ENCODE data around the gene SPRYD7.
"Not testable (repeated sequence)": the region's sequence is repeated elsewhere in the genome, so short reads cannot be mapped to it uniquely, and the experiment has no call there.

Gene SPRYD7

DNA sequence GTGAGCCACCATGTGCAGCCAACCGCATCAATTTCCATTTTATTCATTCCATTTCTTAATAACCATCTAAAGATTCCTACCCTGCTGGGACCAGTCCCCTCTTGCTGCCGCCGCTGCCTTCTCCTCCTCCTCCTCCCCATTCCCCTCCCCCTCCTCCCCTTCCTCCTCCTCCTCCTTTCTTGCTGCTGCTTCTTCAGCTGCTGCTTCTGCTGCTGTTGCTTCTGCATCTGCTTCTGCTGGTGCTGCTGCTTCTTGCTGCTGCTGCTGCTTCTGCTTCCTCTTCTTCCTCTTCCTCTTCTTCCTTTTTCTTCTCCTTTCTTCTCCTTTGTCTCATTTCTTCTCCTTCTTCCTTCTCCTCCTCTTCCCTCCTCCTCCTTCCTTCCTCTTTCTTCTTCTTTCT is 20.0 kb upstream of the SPRYD7 start:
- Histone ChIP-seq H3K4me1 (ENCODE audit: control insufficient read depth in 5 of 5, insufficient read depth in 5 of 5, low read length in 5 of 5) (peaks cover 0 to 5% (median 0%) of the 10 kb centered on the region in 5 donors), H3K36me3 (ENCODE audit: control insufficient read depth in 5 of 5, insufficient read depth in 5 of 5, low read length in 5 of 5) (no peaks in the 10 kb centered on the region), H3K4me3 (ENCODE audit: low read depth in 1 of 5, low read length in 5 of 5) (no peak overlapping the region), H3K9ac (ENCODE audit: low read length in 5 of 5) (no peak overlapping the region), H3K27ac (ENCODE audit: low read depth, low read length) (no peak overlapping the region), H3K27me3 (ENCODE audit: control insufficient read depth in 5 of 5, insufficient read depth in 4 of 5, low read length in 5 of 5) (no peaks in the 10 kb centered on the region), H3K9me3 (ENCODE audit: control insufficient read depth in 5 of 5, low read length in 5 of 5) (no peaks in the 10 kb centered on the region)

DNA sequence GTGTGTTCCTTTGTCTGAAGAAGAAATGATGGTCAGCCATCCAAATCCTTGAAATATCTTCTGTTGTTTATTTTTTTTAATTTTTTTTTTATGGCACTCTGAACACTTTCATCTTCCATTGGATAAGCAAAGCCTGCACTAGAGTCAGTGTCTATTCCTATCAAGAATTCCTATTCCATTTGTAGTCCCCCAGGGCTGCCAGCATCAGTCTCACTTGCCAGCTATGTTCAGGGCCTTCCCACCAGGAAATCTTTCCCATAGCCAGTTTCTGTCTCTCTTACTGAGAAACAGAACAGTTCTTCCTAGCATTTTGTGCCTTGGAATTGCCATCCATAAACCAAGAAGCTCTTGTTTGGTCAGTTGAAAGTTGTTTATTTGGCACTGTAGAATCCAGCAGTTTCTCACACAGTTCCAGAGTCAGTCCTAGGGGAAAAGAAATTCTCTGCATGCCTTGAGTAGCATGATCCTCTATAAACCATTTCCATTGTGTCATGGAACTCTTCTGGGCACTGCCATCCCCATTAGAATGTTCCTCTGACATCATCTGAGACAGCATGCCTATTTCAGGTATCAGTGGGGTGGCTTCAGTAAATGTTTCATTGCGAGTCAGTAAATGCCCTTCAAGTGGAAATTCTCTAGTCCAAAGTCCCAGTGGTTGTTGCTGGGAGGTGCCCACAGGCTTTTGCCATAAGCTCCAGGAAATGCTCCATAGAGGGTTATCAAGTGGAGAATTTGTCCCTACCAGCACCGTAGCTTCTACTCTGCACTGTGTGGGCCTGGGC is 18.7 kb upstream of the SPRYD7 start:
- Histone ChIP-seq H3K4me1 (ENCODE audit: control insufficient read depth in 5 of 5, insufficient read depth in 5 of 5, low read length in 5 of 5) (peaks cover 0 to 5% (median 0%) of the 10 kb centered on the region in 5 donors), H3K27me3 (ENCODE audit: control insufficient read depth in 5 of 5, insufficient read depth in 4 of 5, low read length in 5 of 5) (no peaks in the 10 kb centered on the region), H3K9ac (ENCODE audit: low read length in 5 of 5) (no peak overlapping the region), H3K4me3 (ENCODE audit: low read depth in 1 of 5, low read length in 5 of 5) (no peak overlapping the region), H3K27ac (ENCODE audit: low read depth, low read length) (no peak overlapping the region), H3K36me3 (ENCODE audit: control insufficient read depth in 5 of 5, insufficient read depth in 5 of 5, low read length in 5 of 5) (no peaks in the 10 kb centered on the region), H3K9me3 (ENCODE audit: control insufficient read depth in 5 of 5, low read length in 5 of 5) (no peaks in the 10 kb centered on the region)

DNA sequence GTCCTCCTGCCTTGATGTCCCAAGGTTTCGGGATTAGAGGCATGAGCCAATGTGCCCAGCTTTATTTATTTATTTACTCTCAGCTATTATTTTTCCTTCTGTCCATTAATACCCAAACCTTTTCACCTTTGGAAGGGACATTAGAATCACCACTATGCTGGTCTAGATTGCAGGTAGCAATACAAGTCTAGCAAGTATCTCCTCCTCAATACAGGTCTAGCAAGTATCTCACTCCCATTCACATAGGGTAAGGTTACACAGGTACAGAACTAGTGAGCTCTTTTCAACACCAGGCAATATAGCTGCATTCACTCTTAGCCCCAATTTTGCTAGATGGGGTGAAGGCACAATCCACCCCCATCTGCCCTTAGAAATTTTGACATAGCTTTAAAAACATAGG is 17.4 kb upstream of the SPRYD7 start:
- Histone ChIP-seq H3K27ac (ENCODE audit: low read depth, low read length) (no peak overlapping the region), H3K9ac (ENCODE audit: low read length in 5 of 5) (no peak overlapping the region), H3K27me3 (ENCODE audit: control insufficient read depth in 5 of 5, insufficient read depth in 4 of 5, low read length in 5 of 5) (no peaks in the 10 kb centered on the region), H3K9me3 (ENCODE audit: control insufficient read depth in 5 of 5, low read length in 5 of 5) (no peaks in the 10 kb centered on the region), H3K4me1 (ENCODE audit: control insufficient read depth in 5 of 5, insufficient read depth in 5 of 5, low read length in 5 of 5) (peaks cover 0 to 5% (median 0%) of the 10 kb centered on the region in 5 donors), H3K36me3 (ENCODE audit: control insufficient read depth in 5 of 5, insufficient read depth in 5 of 5, low read length in 5 of 5) (no peaks in the 10 kb centered on the region), H3K4me3 (ENCODE audit: low read depth in 1 of 5, low read length in 5 of 5) (no peak overlapping the region)

DNA sequence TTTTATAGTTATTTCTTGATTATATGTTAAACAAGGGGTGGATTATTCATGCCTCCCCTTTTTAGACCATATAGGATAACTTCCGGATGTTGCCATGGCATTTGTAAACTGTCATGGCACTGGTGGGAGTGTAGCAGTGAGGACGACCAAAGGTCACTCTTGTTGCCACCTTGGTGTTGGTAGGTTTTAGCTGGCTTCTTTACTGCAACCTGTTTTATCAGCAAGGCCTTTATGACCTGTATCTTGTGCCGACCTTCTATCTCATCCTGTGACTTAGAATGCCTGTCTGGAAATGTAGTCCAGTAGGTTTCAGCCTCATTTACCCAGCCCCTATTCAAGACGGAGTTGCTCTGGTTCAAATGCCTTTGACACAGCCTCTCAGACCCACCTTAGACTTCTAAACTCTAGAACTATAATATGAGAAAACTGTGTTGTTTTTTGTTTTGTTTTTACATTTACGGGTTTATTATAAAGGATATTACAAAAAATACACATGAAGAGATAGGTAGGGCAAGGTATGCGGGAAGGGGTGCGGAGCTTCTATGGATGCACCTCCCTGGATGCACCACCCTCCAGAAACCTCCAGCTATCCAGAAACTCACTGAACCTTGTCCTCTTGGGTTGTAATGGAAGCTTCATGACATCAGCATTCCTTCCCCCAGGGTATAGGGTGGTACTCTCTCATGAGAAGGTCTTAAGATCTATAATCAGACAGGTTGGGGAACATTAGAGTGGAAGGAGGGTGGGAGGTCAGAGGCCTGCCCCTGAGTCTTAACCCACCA is 15.8 kb upstream of the SPRYD7 start:
- Histone ChIP-seq H3K9me3 (ENCODE audit: control insufficient read depth in 5 of 5, low read length in 5 of 5) (no peaks in the 10 kb centered on the region), H3K4me1 (ENCODE audit: control insufficient read depth in 5 of 5, insufficient read depth in 5 of 5, low read length in 5 of 5) (peaks cover 0 to 5% (median 0%) of the 10 kb centered on the region in 5 donors), H3K36me3 (ENCODE audit: control insufficient read depth in 5 of 5, insufficient read depth in 5 of 5, low read length in 5 of 5) (no peaks in the 10 kb centered on the region), H3K27ac (ENCODE audit: low read depth, low read length) (no peak overlapping the region), H3K27me3 (ENCODE audit: control insufficient read depth in 5 of 5, insufficient read depth in 4 of 5, low read length in 5 of 5) (no peaks in the 10 kb centered on the region), H3K4me3 (ENCODE audit: low read depth in 1 of 5, low read length in 5 of 5) (no peak overlapping the region), H3K9ac (ENCODE audit: low read length in 5 of 5) (no peak overlapping the region)

DNA sequence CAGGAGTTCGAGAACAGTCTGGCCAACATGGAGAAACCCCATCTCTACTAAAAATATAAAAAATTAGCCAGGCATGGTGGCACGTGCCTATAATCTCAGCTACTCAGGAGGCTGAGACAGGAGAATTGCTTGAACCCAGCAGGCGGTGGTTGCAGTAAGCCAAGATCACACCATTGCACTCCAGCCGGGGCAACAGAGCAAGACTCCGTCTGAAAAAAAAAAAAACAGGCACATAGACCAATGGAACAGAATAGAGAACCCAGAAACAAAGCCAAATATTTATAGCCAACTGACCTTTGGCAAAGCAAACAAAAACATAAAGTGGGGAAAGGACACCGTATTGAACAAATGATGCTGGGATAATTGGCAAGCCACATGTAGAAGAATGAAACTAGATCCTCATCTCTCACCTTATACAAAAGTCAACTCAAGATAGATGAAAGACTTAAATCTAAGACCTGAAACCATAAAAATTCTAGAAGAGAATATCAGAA is 12.7 kb upstream of the SPRYD7 start:
- H3K4me3 ChIP-seq (ENCODE audit: low read depth in 1 of 5, low read length in 5 of 5); H3K9ac ChIP-seq (ENCODE audit: low read length in 5 of 5); H3K36me3 ChIP-seq (ENCODE audit: control insufficient read depth in 5 of 5, insufficient read depth in 5 of 5, low read length in 5 of 5); H3K27ac ChIP-seq (ENCODE audit: low read depth, low read length); H3K4me1 ChIP-seq (ENCODE audit: control insufficient read depth in 5 of 5, insufficient read depth in 5 of 5, low read length in 5 of 5); H3K9me3 ChIP-seq (ENCODE audit: control insufficient read depth in 5 of 5, low read length in 5 of 5); H3K27me3 ChIP-seq (ENCODE audit: control insufficient read depth in 5 of 5, insufficient read depth in 4 of 5, low read length in 5 of 5): not testable (repeated sequence)

DNA sequence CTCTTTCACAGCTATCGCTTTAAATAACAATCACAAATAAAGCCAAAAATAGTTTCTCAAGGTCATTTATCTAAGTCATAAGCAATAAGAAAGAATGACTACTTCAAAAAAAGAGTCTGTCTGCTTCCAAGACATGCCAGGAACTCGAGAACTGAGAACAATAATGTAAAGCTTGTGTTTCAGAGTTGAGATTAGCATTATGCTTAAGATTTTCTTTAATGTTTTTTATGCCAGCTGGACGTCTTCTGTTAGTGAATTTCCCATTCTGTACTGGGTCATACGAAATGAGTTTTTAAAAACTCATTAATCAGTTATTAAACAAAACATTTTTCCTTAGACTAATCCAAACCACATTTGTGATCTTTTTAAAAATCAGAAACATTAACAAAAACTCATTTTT is 3.2 kb upstream of the SPRYD7 start:
- no peaks in the 10 kb centered on the region for H3K36me3 ChIP-seq (ENCODE audit: control insufficient read depth in 5 of 5, insufficient read depth in 5 of 5, low read length in 5 of 5)
- peak overlapping the region; percentile 74 for H3K27ac ChIP-seq (ENCODE audit: low read depth, low read length)
- H3K4me3 ChIP-seq (ENCODE audit: low read depth in 1 of 5, low read length in 5 of 5) = no peak overlapping the region
- peaks cover 2 to 38% (median 31%) of the 10 kb centered on the region in 5 donors for H3K4me1 ChIP-seq (ENCODE audit: control insufficient read depth in 5 of 5, insufficient read depth in 5 of 5, low read length in 5 of 5)
- no peaks in the 10 kb centered on the region for H3K9me3 ChIP-seq (ENCODE audit: control insufficient read depth in 5 of 5, low read length in 5 of 5)
- H3K9ac ChIP-seq (ENCODE audit: low read length in 5 of 5) = peak overlapping the region in 2 of 5 donors; percentile 19 to 63
- H3K27me3 ChIP-seq (ENCODE audit: control insufficient read depth in 5 of 5, insufficient read depth in 4 of 5, low read length in 5 of 5) = no peaks in the 10 kb centered on the region

DNA sequence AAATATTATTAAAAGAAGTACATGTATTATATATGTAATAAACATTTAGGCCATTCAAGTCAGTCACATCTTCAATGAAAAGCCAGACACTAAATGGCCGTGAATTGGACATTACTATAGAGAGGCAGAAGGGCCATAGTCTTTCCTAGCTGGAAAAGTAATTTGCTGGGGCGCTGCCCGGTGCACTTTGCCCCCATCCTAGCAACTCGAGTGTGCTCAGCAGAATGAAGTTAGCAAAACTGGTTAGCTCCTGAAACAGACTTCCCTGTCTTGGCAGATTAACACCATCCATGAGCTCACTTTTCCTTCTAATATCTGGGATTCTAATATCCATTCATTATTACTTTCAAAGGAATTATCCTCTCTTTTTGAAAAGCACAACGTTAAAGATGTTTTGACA is 2.8 kb upstream of the SPRYD7 start:
- Histone ChIP-seq H3K36me3 (ENCODE audit: control insufficient read depth in 5 of 5, insufficient read depth in 5 of 5, low read length in 5 of 5) (no peaks in the 10 kb centered on the region), H3K9me3 (ENCODE audit: control insufficient read depth in 5 of 5, low read length in 5 of 5) (no peaks in the 10 kb centered on the region), H3K4me1 (ENCODE audit: control insufficient read depth in 5 of 5, insufficient read depth in 5 of 5, low read length in 5 of 5) (peaks cover 2 to 38% (median 31%) of the 10 kb centered on the region in 5 donors), H3K9ac (ENCODE audit: low read length in 5 of 5) (peak overlapping the region in 2 of 5 donors; percentile 19 to 63), H3K27ac (ENCODE audit: low read depth, low read length) (peak overlapping the region; percentile 74), H3K27me3 (ENCODE audit: control insufficient read depth in 5 of 5, insufficient read depth in 4 of 5, low read length in 5 of 5) (no peaks in the 10 kb centered on the region), H3K4me3 (ENCODE audit: low read depth in 1 of 5, low read length in 5 of 5) (no peak overlapping the region)

DNA sequence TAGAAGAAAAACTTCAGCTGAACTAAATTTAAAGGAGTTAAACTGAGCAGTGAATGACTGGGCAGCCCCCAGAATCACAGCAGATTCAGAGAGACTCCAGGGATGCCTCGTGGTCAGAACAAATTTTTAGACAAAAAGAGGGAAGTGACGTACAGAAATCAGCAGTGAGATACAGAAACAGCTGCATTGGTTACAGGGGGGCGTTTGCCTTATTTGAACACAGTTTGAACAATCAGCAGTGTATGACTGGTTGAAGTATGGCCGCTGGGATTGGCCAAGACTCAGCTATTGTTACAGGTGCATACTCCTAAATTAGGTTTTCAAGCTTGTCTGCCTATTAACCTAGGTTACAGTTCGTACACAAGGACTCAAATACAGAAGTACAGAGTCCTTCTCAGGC is 2.2 kb upstream of the SPRYD7 start:
- H3K9ac ChIP-seq (ENCODE audit: low read length in 5 of 5) = no peak overlapping the region
- H3K36me3 ChIP-seq (ENCODE audit: control insufficient read depth in 5 of 5, insufficient read depth in 5 of 5, low read length in 5 of 5) = no peaks in the 10 kb centered on the region
- H3K9me3 ChIP-seq (ENCODE audit: control insufficient read depth in 5 of 5, low read length in 5 of 5) = no peaks in the 10 kb centered on the region
- H3K27ac ChIP-seq (ENCODE audit: low read depth, low read length) = no peak overlapping the region
- H3K4me3 ChIP-seq (ENCODE audit: low read depth in 1 of 5, low read length in 5 of 5) = no peak overlapping the region
- H3K27me3 ChIP-seq (ENCODE audit: control insufficient read depth in 5 of 5, insufficient read depth in 4 of 5, low read length in 5 of 5) = no peaks in the 10 kb centered on the region
- H3K4me1 ChIP-seq (ENCODE audit: control insufficient read depth in 5 of 5, insufficient read depth in 5 of 5, low read length in 5 of 5) = peaks cover 2 to 38% (median 31%) of the 10 kb centered on the region in 5 donors

DNA sequence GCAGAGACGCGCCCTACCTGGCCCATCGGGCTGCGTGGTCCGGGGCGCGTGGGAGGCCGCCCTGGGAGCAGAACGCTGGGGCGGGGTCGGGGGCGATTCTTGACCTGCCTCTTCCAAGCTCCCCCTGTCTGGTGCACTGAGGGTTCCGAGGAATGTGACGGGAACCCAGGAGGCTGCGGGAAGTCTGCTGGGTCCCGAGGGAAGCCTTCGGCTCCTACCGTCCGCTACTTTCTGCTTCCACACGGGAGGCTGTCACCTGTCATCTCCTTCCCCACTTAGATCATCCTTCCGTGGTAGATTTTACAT is 781 bp upstream of the SPRYD7 start:
- no peaks in the 10 kb centered on the region for H3K9me3 ChIP-seq (ENCODE audit: control insufficient read depth in 5 of 5, low read length in 5 of 5)
- H3K36me3 ChIP-seq (ENCODE audit: control insufficient read depth in 5 of 5, insufficient read depth in 5 of 5, low read length in 5 of 5) = no peaks in the 10 kb centered on the region
- H3K27ac ChIP-seq (ENCODE audit: low read depth, low read length) = peak overlapping the region; percentile 57
- peak overlapping the region; percentile 84 to 96 (median 93) for H3K4me3 ChIP-seq (ENCODE audit: low read depth in 1 of 5, low read length in 5 of 5)
- peak overlapping the region; percentile 26 to 82 (median 72) for H3K9ac ChIP-seq (ENCODE audit: low read length in 5 of 5)
- no peaks in the 10 kb centered on the region for H3K27me3 ChIP-seq (ENCODE audit: control insufficient read depth in 5 of 5, insufficient read depth in 4 of 5, low read length in 5 of 5)
- peaks cover 2 to 38% (median 31%) of the 10 kb centered on the region in 5 donors for H3K4me1 ChIP-seq (ENCODE audit: control insufficient read depth in 5 of 5, insufficient read depth in 5 of 5, low read length in 5 of 5)
